Tibial nerve (tissue), 4 donors: Measurements from ENCODE around the gene METTL8.

ENCODE experiments used
- CTCF ChIP-seq, 5 experiments: fragments of 200-600 bp in 3 of 5; fragments of 450-650 bp in 2 of 5; sonication (generic) in 3 of 5; IDR thresholded peaks; one replicate each; pipeline ENCODE4 v1.5.1; 2016 to 2019; ENCODE audit warnings: antibody characterized with exemption in 5 of 5, mild to moderate bottlenecking in 3 of 5, moderate library complexity in 2 of 5
- EP300 ChIP-seq, 2 donors: sonication (generic); formaldehyde crosslinking; IDR thresholded peaks; one replicate each; pipeline ENCODE4 v1.6.1; 2017; ENCODE audit warnings: antibody characterized with exemption in 2 of 2, mild to moderate bottlenecking in 1 of 2

GRCh38 chr2:171410101-171410500 is 23.7 kb downstream of the METTL8 start:
- TF ChIP-seq CTCF (IDR thresholded peaks at IDR 0.05) (no peak), EP300 (IDR thresholded peaks at IDR 0.05) (no peak)
